Liver (tissue), 9 donors: ENCODE results near the gene SMARCB1. TPM values are rescaled to one million over a fixed set of nuclear protein-coding genes. Genes with fewer than 3 reads are reported as not detected.
A peak's percentile ranks its signal among the peaks of the same experiment; 100 is the strongest.

Experiments used
- DNase-seq: peaks from one replicate; pipeline ENCODE4 v3.0.0-alpha.2; 2017; ENCODE audit warnings: low spot score
- H3K27ac ChIP-seq, 2 donors: one replicate each; pipeline ENCODE4 v1.7.0; 2013; ENCODE audit warnings: inconsistent platforms in 2 of 2, low read length in 2 of 2, control low read depth in 1 of 2, low read depth in 1 of 2, mild to moderate bottlenecking in 1 of 2
- H3K27me3 ChIP-seq, 4 donors: one replicate each; pipeline versions ENCODE4 v1.6.1 to v1.7.0; 2013; ENCODE audit warnings: low read length in 3 of 4, inconsistent platforms in 1 of 4, mild to moderate bottlenecking in 1 of 4, moderate library complexity in 1 of 4; ENCODE audit not compliant: control insufficient read depth in 4 of 4, insufficient read depth in 4 of 4
- H3K36me3 ChIP-seq, 4 donors: one replicate each; pipeline versions ENCODE4 v1.6.1 to v1.7.0; 2013; ENCODE audit warnings: low read length in 3 of 4, mild to moderate bottlenecking in 3 of 4, low read depth in 1 of 4, moderate library complexity in 1 of 4; ENCODE audit not compliant: control insufficient read depth in 4 of 4, insufficient read depth in 3 of 4
- H3K4me1 ChIP-seq, 4 donors: one replicate each; pipeline versions ENCODE4 v1.6.1 to v1.7.0; 2013; ENCODE audit warnings: low read length in 3 of 4, mild to moderate bottlenecking in 3 of 4, moderate library complexity in 1 of 4; ENCODE audit not compliant: control insufficient read depth in 4 of 4, insufficient read depth in 4 of 4
- H3K4me3 ChIP-seq, 3 donors: one replicate each; pipeline versions ENCODE4 v1.6.1 to v1.7.0; 2013; ENCODE audit warnings: low read length in 3 of 3, control low read depth in 1 of 3, low read depth in 1 of 3, mild to moderate bottlenecking in 1 of 3
- H3K9ac ChIP-seq, 2 donors: one replicate each; pipeline ENCODE4 v1.7.0; 2013; ENCODE audit warnings: low read length in 2 of 2, mild to moderate bottlenecking in 2 of 2, moderate library complexity in 2 of 2, control low read depth in 1 of 2, low read depth in 1 of 2
- H3K9me3 ChIP-seq, 4 donors: one replicate each; pipeline versions ENCODE4 v1.6.1 to v1.7.0; 2013; ENCODE audit warnings: low read length in 3 of 4; ENCODE audit not compliant: control insufficient read depth in 4 of 4
- ATF3 ChIP-seq: IDR thresholded peaks from 2 replicates; pipeline ENCODE4 v1.6.1; 2016; ENCODE audit warnings: antibody characterized with exemption
- EGR1 ChIP-seq, 2 donors: IDR thresholded peaks; 2 replicates each; pipeline ENCODE4 v1.6.1; 2016 to 2018; ENCODE audit warnings: antibody characterized with exemption in 2 of 2, low read depth in 2 of 2
- FOXA1 ChIP-seq: IDR thresholded peaks from 2 replicates; pipeline ENCODE4 v1.6.1; 2016; ENCODE audit warnings: antibody characterized with exemption
- FOXA2 ChIP-seq: IDR thresholded peaks from 2 replicates; pipeline ENCODE4 v1.6.1; 2016; ENCODE audit warnings: antibody characterized with exemption
- GABPA ChIP-seq, 2 donors: IDR thresholded peaks in 1 of 2; conservative IDR thresholded peaks in 1 of 2; 2 replicates each; pipeline ENCODE4 v1.6.1; 2016; ENCODE audit warnings: antibody characterized with exemption in 2 of 2, mild to moderate bottlenecking in 1 of 2, moderate library complexity in 1 of 2
- HNF4A ChIP-seq, 2 donors: conservative IDR thresholded peaks; 2 replicates each; pipeline ENCODE4 v1.6.1; 2016; ENCODE audit warnings: antibody characterized with exemption in 2 of 2, mild to moderate bottlenecking in 2 of 2
- HNF4G ChIP-seq: IDR thresholded peaks from 2 replicates; pipeline ENCODE4 v1.6.1; 2016; ENCODE audit warnings: antibody characterized with exemption
- JUND ChIP-seq, 2 donors: IDR thresholded peaks; 2 replicates each; pipeline ENCODE4 v1.6.1; 2016; ENCODE audit warnings: antibody characterized with exemption in 2 of 2
- MAX ChIP-seq: IDR thresholded peaks from 2 replicates; pipeline ENCODE4 v1.6.1; 2016; ENCODE audit warnings: antibody characterized with exemption
- NR2F2 ChIP-seq: IDR thresholded peaks from 2 replicates; pipeline ENCODE4 v1.6.1; 2016; ENCODE audit warnings: antibody characterized with exemption
- RAD21 ChIP-seq, 2 donors: IDR thresholded peaks; 2 replicates each; pipeline ENCODE4 v1.6.1; 2016; ENCODE audit warnings: antibody characterized with exemption in 2 of 2, mild to moderate bottlenecking in 2 of 2
- REST ChIP-seq: IDR thresholded peaks from 2 replicates; pipeline ENCODE4 v1.6.1; 2016; ENCODE audit warnings: antibody characterized with exemption, mild to moderate bottlenecking
- RXRA ChIP-seq, 2 donors: IDR thresholded peaks; 2 replicates each; pipeline ENCODE4 v1.6.1; 2017 to 2018; ENCODE audit warnings: antibody characterized with exemption in 2 of 2, mild to moderate bottlenecking in 1 of 2
- SP1 ChIP-seq: IDR thresholded peaks from 2 replicates; pipeline ENCODE4 v1.6.1; 2018; ENCODE audit warnings: antibody characterized with exemption, mild to moderate bottlenecking
- TAF1 ChIP-seq: conservative IDR thresholded peaks from 2 replicates; pipeline ENCODE4 v1.6.1; 2016; ENCODE audit warnings: antibody characterized with exemption, mild to moderate bottlenecking
- YY1 ChIP-seq: IDR thresholded peaks from 2 replicates; pipeline ENCODE4 v1.6.1; 2016; ENCODE audit warnings: antibody characterized with exemption, mild to moderate bottlenecking
- ZBTB33 ChIP-seq: IDR thresholded peaks from 2 replicates; pipeline ENCODE4 v1.6.1; 2016; ENCODE audit warnings: antibody characterized with exemption
- WGBS: extraction: QIAGEN DNeasy Blood & Tissue Kit; methylation state at CpG from one replicate; pipeline ENCODE4 v1.1.7; 2013; 5-methylcytosine and 5-hydroxymethylcytosine counted together
- polyA plus RNA-seq, 2 donors: library from polyadenylated mRNA; stranded (reverse) in 1 of 2; unstranded in 1 of 2; fragments of 200-250 nt in 1 of 2; fragments of >200 nt in 1 of 2; fragmentation: Nextera tagmentation in 1 of 2; extraction: Ambion mirVana in 1 of 2; gene quantifications; one replicate each; pipeline versions ENCODE4 v1.2.1 to v1.2.3, GENCODE V29; 2013 to 2015
- total RNA-seq, 2 donors: library from RNA; depleted of rRNA; stranded (reverse); fragments of >200 nt; gene quantifications; one replicate each; pipeline ENCODE4 v1.2.3, GENCODE V29; 2014
- TF ChIP-seq, protein P1 (sequence below): fragments of 150-350 bp; IDR thresholded peaks from 2 replicates; pipeline ENCODE4 v1.5.1; 2017; ENCODE audit warnings: improper control_type of control experiment, low read depth, low read length; ENCODE audit not compliant: missing input control
- donor health status: healthy.
- donor health status: healthy.
- donor health status: healthy.
- donor health status: healthy.
- donor health status: healthy.

SMARCB1 gene
- total and polyA plus RNA-seq, 4 donors: 15.1 to 22.5 (median 19.1) TPM

DNA sequence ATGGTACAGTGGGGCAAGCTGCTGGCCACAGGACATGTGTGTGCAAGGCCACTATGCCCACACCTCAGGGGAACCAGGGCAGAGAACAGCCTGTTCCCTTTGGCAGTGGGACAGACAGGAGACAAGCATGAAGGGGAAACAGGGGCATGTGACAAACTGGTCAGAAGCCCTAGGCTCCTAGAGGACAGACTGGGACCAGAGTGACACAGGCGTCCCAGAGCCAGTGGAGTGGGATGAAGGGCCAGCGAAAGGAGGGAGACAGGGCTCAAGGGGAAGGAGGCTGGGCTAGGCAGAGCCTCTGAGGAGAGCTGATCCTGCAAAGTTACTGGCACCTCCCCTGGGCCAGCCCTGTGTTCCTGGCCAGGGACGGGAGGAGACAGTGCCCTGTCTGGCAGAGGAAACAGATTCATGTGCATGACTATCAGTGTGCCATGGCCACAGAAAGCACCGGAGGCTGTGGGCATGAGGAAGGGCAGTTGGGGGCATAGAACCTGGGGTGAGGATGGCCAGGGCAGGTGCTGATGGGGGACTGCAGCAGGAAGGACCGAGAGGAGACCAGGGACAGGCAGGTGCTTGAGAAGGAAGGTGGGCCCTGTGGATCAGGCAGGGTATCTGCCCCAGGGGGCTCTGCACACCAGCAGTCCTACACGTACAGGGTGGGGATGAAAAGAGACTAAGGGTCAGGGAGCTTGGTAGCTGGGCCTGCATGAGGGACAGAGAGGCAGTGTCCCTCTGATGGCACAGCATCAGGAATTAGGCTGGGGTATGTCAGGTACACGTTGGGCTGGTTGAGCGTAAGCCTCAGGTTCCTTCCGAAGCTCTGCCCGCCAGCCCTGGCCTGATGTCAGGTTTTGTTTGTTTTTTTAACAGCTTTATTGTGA lies 42.3 kb downstream of the SMARCB1 start:
- Histone ChIP-seq H3K27ac (no peak overlapping the region), H3K9me3 (no peaks in the 10 kb centered on the region), H3K36me3 (peaks cover 13 to 56% (median 21%) of the 10 kb centered on the region in 4 donors), H3K9ac (no peak overlapping the region), H3K27me3 (no peaks in the 10 kb centered on the region), H3K4me1 (no peaks in the 10 kb centered on the region), H3K4me3 (no peak overlapping the region)
- no peak for DNase-seq
- TF ChIP-seq JUND (IDR thresholded peaks at IDR 0.05) (no peak), SP1 (peak; percentile 36), GABPA (IDR thresholded peaks at IDR 0.05 in 1 of 2, conservative IDR thresholded peaks at IDR 0.05 in 1 of 2) (no peak), RXRA (IDR thresholded peaks at IDR 0.05) (peak; percentile 44 to 50), HNF4A (conservative IDR thresholded peaks at IDR 0.05) (peak; percentile 57 to 70), RAD21 (IDR thresholded peaks at IDR 0.05) (no peak), MAX (no peak)
- 81% methylated on average over 10 of the region's 10 CpGs for WGBS

- Histone ChIP-seq H3K9ac (no peak overlapping the region), H3K9me3 (no peaks in the 10 kb centered on the region), H3K36me3 (peaks cover 14 to 54% (median 17%) of the 10 kb centered on the region in 4 donors), H3K27ac (no peak overlapping the region), H3K4me3 (no peak overlapping the region), H3K27me3 (no peaks in the 10 kb centered on the region), H3K4me1 (no peaks in the 10 kb centered on the region)
- TF ChIP-seq MAX (no peak), JUND (IDR thresholded peaks at IDR 0.05) (no peak)
- no peak for DNase-seq
- 91% methylated on average over 7 of the region's 7 CpGs for WGBS
Measured at GRCh38 chr22:23829845-23830372, 43.1 kb downstream of the SMARCB1 start.

- Histone ChIP-seq H3K36me3 (peaks cover 7 to 56% (median 9%) of the 10 kb centered on the region in 4 donors), H3K4me1 (no peaks in the 10 kb centered on the region), H3K9ac (no peak overlapping the region), H3K27ac (no peak overlapping the region), H3K27me3 (no peaks in the 10 kb centered on the region), H3K4me3 (no peak overlapping the region), H3K9me3 (no peaks in the 10 kb centered on the region)
- TF ChIP-seq SP1 (no peak), MAX (no peak), ZBTB33 (no peak), GABPA (IDR thresholded peaks at IDR 0.05 in 1 of 2, conservative IDR thresholded peaks at IDR 0.05 in 1 of 2) (no peak), RXRA (IDR thresholded peaks at IDR 0.05) (no peak), FOXA2 (no peak), FOXA1 (no peak), HNF4G (no peak), JUND (IDR thresholded peaks at IDR 0.05) (no peak), EGR1 (IDR thresholded peaks at IDR 0.05; ENCODE audit: low read depth in 2 of 2) (no peak), RAD21 (IDR thresholded peaks at IDR 0.05) (no peak), TAF1 (no peak), NR2F2 (no peak), YY1 (no peak), ATF3 (no peak), REST (no peak)
- TF ChIP-seq, protein P1, sequence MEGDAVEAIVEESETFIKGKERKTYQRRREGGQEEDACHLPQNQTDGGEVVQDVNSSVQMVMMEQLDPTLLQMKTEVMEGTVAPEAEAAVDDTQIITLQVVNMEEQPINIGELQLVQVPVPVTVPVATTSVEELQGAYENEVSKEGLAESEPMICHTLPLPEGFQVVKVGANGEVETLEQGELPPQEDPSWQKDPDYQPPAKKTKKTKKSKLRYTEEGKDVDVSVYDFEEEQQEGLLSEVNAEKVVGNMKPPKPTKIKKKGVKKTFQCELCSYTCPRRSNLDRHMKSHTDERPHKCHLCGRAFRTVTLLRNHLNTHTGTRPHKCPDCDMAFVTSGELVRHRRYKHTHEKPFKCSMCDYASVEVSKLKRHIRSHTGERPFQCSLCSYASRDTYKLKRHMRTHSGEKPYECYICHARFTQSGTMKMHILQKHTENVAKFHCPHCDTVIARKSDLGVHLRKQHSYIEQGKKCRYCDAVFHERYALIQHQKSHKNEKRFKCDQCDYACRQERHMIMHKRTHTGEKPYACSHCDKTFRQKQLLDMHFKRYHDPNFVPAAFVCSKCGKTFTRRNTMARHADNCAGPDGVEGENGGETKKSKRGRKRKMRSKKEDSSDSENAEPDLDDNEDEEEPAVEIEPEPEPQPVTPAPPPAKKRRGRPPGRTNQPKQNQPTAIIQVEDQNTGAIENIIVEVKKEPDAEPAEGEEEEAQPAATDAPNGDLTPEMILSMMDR: no peak
- DNase-seq: no peak
- WGBS: 90% methylated on average over 8 of the region's 8 CpGs
Measured at GRCh38 chr22:23831261-23831660, 44.5 kb downstream of the SMARCB1 start.
